ENCODE results near the gene MRPL14.

Gene MRPL14

GRCh38 chr6:44110005-44110676 is 17.1 kb downstream of the MRPL14 start:
- no peaks in the 10 kb centered on the region for H3K27me3 Mint-ChIP-seq (ENCODE audit: low read depth)
- TF ChIP-seq CTCF (IDR thresholded peaks at IDR 0.05; ENCODE audit: unreplicated experiment in 3 of 3): no peak
- peak overlapping the region in 2 of 3 experiments; percentile 25 to 39 for H3K27ac Mint-ChIP-seq
- no peaks in the 10 kb centered on the region for H3K9me3 Mint-ChIP-seq
- peaks cover 8% of the 10 kb centered on the region for H3K4me1 Mint-ChIP-seq
- peaks cover 67% of the 10 kb centered on the region for H3K36me3 Mint-ChIP-seq (ENCODE audit: low read depth)
- H3K4me3 Mint-ChIP-seq: no peak overlapping the region

- Mint-ChIP-seq H3K4me3 (no peak overlapping the region), H3K36me3 (ENCODE audit: low read depth) (peaks cover 74% of the 10 kb centered on the region), H3K27me3 (ENCODE audit: low read depth) (no peaks in the 10 kb centered on the region), H3K9me3 (no peaks in the 10 kb centered on the region), H3K4me1 (peaks cover 8% of the 10 kb centered on the region), H3K27ac (no peak overlapping the region)
- TF ChIP-seq CTCF (IDR thresholded peaks at IDR 0.05; ENCODE audit: unreplicated experiment in 3 of 3): no peak
Measured at GRCh38 chr6:44109212-44109611, 18.0 kb downstream of the MRPL14 start.

- Mint-ChIP-seq H3K4me3 (no peak overlapping the region), H3K4me1 (peaks cover 8% of the 10 kb centered on the region), H3K9me3 (no peaks in the 10 kb centered on the region), H3K27me3 (ENCODE audit: low read depth) (no peaks in the 10 kb centered on the region), H3K27ac (no peak overlapping the region), H3K36me3 (ENCODE audit: low read depth) (peaks cover 74% of the 10 kb centered on the region)
- no peak for TF ChIP-seq CTCF (IDR thresholded peaks at IDR 0.05; ENCODE audit: unreplicated experiment in 3 of 3)
Measured at GRCh38 chr6:44108471-44108870, 18.8 kb downstream of the MRPL14 start.

- Mint-ChIP-seq H3K27me3 (ENCODE audit: low read depth) (no peaks in the 10 kb centered on the region), H3K9me3 (no peaks in the 10 kb centered on the region), H3K4me1 (peaks cover 8% of the 10 kb centered on the region), H3K27ac (no peak overlapping the region), H3K4me3 (no peak overlapping the region), H3K36me3 (ENCODE audit: low read depth) (peaks cover 71% of the 10 kb centered on the region)
- no peak for TF ChIP-seq CTCF (IDR thresholded peaks at IDR 0.05; ENCODE audit: unreplicated experiment in 3 of 3)
Measured at GRCh38 chr6:44107017-44107416, 20.2 kb downstream of the MRPL14 start.

- peaks cover 64% of the 10 kb centered on the region for H3K36me3 Mint-ChIP-seq (ENCODE audit: low read depth)
- H3K27ac Mint-ChIP-seq: peak overlapping the region in 1 of 3 experiments; percentile 3
- H3K4me1 Mint-ChIP-seq: peaks cover 8% of the 10 kb centered on the region
- no peaks in the 10 kb centered on the region for H3K27me3 Mint-ChIP-seq (ENCODE audit: low read depth)
- no peaks in the 10 kb centered on the region for H3K9me3 Mint-ChIP-seq
- no peak for TF ChIP-seq CTCF (IDR thresholded peaks at IDR 0.05; ENCODE audit: unreplicated experiment in 3 of 3)
- H3K4me3 Mint-ChIP-seq: no peak overlapping the region
Measured at GRCh38 chr6:44105993-44106740, 21.1 kb downstream of the MRPL14 start.
